ENCODE results near the gene RPS26.

RPS26 gene

GRCh38 chr12:56010111-56010570 lies 31.6 kb upstream of the RPS26 start:
- no peak for DNase-seq
- Histone ChIP-seq H3K36me3 (peaks cover 3% of the 10 kb centered on the region), H3K4me3 (ENCODE audit: low read depth, low read length) (no peak overlapping the region), H3K27ac (no peak overlapping the region), H3K27me3 (ENCODE audit: insufficient read depth, low read depth, severe bottlenecking) (no peaks in the 10 kb centered on the region), H3K9me3 (ENCODE audit: severe bottlenecking) (no peaks in the 10 kb centered on the region)
- TF ChIP-seq CTCF (IDR thresholded peaks at IDR 0.05; ENCODE audit: low read depth, low read length), result no peak

DNA sequence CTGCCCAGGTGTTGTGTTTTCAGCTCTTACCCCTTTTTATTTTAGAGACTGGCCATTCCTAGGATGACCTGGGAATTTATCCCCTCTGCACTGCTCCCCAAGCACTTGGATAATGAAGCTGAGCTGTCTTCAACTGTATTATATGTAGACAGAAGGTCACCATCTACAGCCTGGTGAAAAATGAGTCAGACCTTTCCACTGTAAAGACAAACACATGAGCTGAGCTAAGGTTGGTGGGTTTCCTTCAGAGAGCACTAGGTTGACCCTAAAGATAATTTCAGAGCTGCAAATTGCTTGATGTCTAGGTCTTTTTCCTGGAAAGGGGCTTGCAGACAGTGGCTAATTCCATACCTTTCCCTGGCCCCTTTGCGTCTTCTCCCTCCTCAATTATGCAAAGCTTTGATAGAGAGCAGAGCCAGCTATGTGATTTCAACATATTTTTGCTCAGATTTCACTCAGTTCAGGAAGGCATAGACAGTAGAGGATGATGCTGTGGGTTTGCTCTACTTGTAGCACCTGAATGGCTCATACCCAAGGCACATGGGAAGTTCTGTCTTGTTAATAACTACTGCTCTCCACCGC lies 30.1 kb upstream of the RPS26 start:
- H3K36me3 ChIP-seq, result peaks cover 3% of the 10 kb centered on the region
- DNase-seq, result no peak
- no peak overlapping the region for H3K27ac ChIP-seq
- H3K4me3 ChIP-seq (ENCODE audit: low read depth, low read length), result no peak overlapping the region
- no peaks in the 10 kb centered on the region for H3K9me3 ChIP-seq (ENCODE audit: severe bottlenecking)
- TF ChIP-seq CTCF (IDR thresholded peaks at IDR 0.05; ENCODE audit: low read depth, low read length), result no peak
- no peaks in the 10 kb centered on the region for H3K27me3 ChIP-seq (ENCODE audit: insufficient read depth, low read depth, severe bottlenecking)

DNA sequence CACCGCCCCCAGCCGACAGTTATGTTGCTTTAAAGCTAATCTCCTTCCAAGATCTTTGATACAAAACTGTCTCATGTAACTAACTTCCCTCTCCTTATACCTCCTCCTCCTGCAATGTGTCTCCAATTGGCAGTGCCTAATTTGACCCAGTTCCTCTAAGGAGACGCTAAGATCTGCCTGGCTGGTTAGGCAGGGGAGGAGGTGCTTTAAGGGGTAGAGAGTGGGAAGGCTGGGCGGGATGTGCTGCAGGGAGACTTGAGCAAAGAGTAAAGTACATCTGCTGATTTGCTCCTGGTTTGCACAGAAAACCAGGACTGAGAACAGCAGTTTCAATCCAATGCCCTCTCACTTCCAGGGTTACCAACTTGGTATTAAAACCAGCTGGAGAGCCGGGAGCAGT lies 28.2 kb upstream of the RPS26 start:
- no peak for DNase-seq
- Histone ChIP-seq H3K36me3 (peaks cover 7% of the 10 kb centered on the region; the same call in 1 of the 2 replicates), H3K27me3 (ENCODE audit: insufficient read depth, low read depth, severe bottlenecking) (no peaks in the 10 kb centered on the region)

DNA sequence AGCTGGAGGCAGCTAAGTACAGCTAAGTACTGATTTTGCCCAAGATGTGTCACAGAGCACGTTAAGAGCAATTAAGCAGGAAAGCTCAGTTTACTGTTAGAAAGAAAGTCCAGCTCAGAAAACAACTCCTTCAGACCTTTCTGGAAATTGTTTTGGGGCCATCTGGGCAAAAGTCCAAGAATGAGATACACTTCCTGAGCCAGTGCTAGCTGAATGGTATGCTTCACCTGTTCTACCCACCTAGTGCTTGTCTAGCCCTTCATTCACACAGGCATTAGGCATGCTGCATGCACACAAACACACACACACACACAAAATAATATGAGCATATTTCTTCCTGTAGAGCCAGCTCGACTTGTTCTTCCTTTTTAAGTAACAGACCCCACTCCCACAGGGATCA lies 27.5 kb upstream of the RPS26 start:
- Histone ChIP-seq H3K9me3 (ENCODE audit: severe bottlenecking) (no peaks in the 10 kb centered on the region), H3K27me3 (ENCODE audit: insufficient read depth, low read depth, severe bottlenecking) (no peaks in the 10 kb centered on the region), H3K27ac (no peak overlapping the region), H3K36me3 (peaks cover 7% of the 10 kb centered on the region; the same call in 1 of the 2 replicates), H3K4me3 (ENCODE audit: low read depth, low read length) (no peak overlapping the region)
- no peak for DNase-seq
- TF ChIP-seq CTCF (IDR thresholded peaks at IDR 0.05; ENCODE audit: low read depth, low read length), result no peak

More for the DNA sequence above, 28.2 kb upstream of the RPS26 start:
- H3K27ac ChIP-seq, result no peak overlapping the region
- no peak overlapping the region for H3K4me3 ChIP-seq (ENCODE audit: low read depth, low read length)
- no peak for TF ChIP-seq CTCF (IDR thresholded peaks at IDR 0.05; ENCODE audit: low read depth, low read length)
- no peaks in the 10 kb centered on the region for H3K9me3 ChIP-seq (ENCODE audit: severe bottlenecking)

DNA sequence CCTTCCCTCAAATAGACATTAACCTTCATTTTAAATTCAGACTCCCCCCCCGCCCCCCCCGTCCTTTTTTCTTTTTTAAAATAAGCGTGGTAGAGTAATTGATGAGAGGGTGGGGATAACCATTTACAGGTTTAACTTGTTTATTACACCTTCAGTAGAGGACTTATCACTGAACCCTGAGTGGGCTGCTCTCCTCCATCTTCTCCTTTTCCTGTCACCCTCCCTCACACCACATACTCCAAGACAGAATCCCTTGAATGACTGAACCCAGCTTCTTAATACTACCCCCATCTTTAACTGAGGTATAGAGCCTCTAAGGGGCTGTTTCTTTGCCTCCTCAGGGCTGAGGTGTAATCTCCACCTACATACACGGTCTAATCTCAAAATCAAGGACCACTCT lies 24.5 kb upstream of the RPS26 start:
- DNase-seq, result no peak
- peaks cover 4% of the 10 kb centered on the region; the same call in 1 of the 2 replicates for H3K36me3 ChIP-seq
- TF ChIP-seq CTCF (IDR thresholded peaks at IDR 0.05; ENCODE audit: low read depth, low read length), result no peak
- no peak overlapping the region for H3K27ac ChIP-seq
- H3K9me3 ChIP-seq (ENCODE audit: severe bottlenecking), result no peaks in the 10 kb centered on the region
- H3K4me3 ChIP-seq (ENCODE audit: low read depth, low read length), result no peak overlapping the region
- no peaks in the 10 kb centered on the region for H3K27me3 ChIP-seq (ENCODE audit: insufficient read depth, low read depth, severe bottlenecking)

GRCh38 chr12:56018356-56018755 lies 23.4 kb upstream of the RPS26 start:
- no peak for DNase-seq
- Histone ChIP-seq H3K27ac (no peak overlapping the region), H3K27me3 (ENCODE audit: insufficient read depth, low read depth, severe bottlenecking) (no peaks in the 10 kb centered on the region), H3K9me3 (ENCODE audit: severe bottlenecking) (no peaks in the 10 kb centered on the region), H3K4me3 (ENCODE audit: low read depth, low read length) (no peak overlapping the region), H3K36me3 (peaks cover 4% of the 10 kb centered on the region; the same call in 1 of the 2 replicates)
- TF ChIP-seq CTCF (IDR thresholded peaks at IDR 0.05; ENCODE audit: low read depth, low read length), result no peak

All from WERI-Rb-1 (cell line).